Measurements from ENCODE around the gene PPP6C.
A peak's percentile ranks its signal among the peaks of the same experiment; 100 is the strongest.
"Not testable (repeated sequence)": the region's sequence is repeated elsewhere in the genome, so short reads cannot be mapped to it uniquely, and the experiment has no call there.

PPP6C gene

GRCh38 chr9:125180876-125181275 is 8.7 kb downstream of the PPP6C start:
- no peak for DNase-seq

- DNase-seq, result not testable (repeated sequence)
These were observed 9.8 kb downstream of the PPP6C start for GRCh38 chr9:125179776-125180175.

GRCh38 chr9:125177888-125178287 is 11.7 kb downstream of the PPP6C start:
- DNase-seq, result no peak

- DNase-seq, result no peak
These were observed 13.0 kb downstream of the PPP6C start for GRCh38 chr9:125176636-125177035.

- DNase-seq, result no peak
These were observed 17.4 kb downstream of the PPP6C start for GRCh38 chr9:125172031-125172755.

GRCh38 chr9:125169895-125170294 is 19.7 kb downstream of the PPP6C start:
- DNase-seq, result no peak

- DNase-seq, result no peak
These were observed 22.8 kb downstream of the PPP6C start for GRCh38 chr9:125166762-125167161.

GRCh38 chr9:125162891-125163290 is 26.7 kb downstream of the PPP6C start:
- not testable (repeated sequence) for DNase-seq

GRCh38 chr9:125161284-125161918 is 28.2 kb downstream of the PPP6C start:
- no peak for DNase-seq

- no peak for DNase-seq
These were observed 28.9 kb downstream of the PPP6C start for GRCh38 chr9:125160750-125161149.

- no peak for DNase-seq
These were observed 33.1 kb downstream of the PPP6C start for GRCh38 chr9:125156551-125156950.

GRCh38 chr9:125153712-125154367 is 35.8 kb downstream of the PPP6C start:
- DNase-seq, result no peak

- no peak for DNase-seq
These were observed 37.9 kb downstream of the PPP6C start for GRCh38 chr9:125151730-125152129.

GRCh38 chr9:125150349-125151245 is 39.0 kb downstream of the PPP6C start:
- DNase-seq, result no peak

GRCh38 chr9:125147401-125147951 is 42.1 kb downstream of the PPP6C start:
- DNase-seq, result no peak

GRCh38 chr9:125146247-125146646 is 43.4 kb downstream of the PPP6C start:
- DNase-seq, result no peak

- no peak for DNase-seq
These were observed 44.2 kb downstream of the PPP6C start for GRCh38 chr9:125145425-125145824.

GRCh38 chr9:125143377-125144090 is 46.1 kb downstream of the PPP6C start, which contains the start of gene SCAI:
SCAI (minus strand) TSS chr9:125143528; CDS start chr9:125143437, 91 bp downstream.
- DNase-seq, result peak; percentile 93

GRCh38 chr9:125142560-125143376 is 46.8 kb downstream of the PPP6C start:
- DNase-seq, result no peak

- no peak for DNase-seq
These were observed 47.9 kb downstream of the PPP6C start for GRCh38 chr9:125141751-125142150.

- DNase-seq, result no peak
These were observed 48.4 kb downstream of the PPP6C start for GRCh38 chr9:125141251-125141650.
